Smooth muscle cell (in vitro differentiated cells): Measurements from ENCODE around the gene C15orf39. TPM values are rescaled to one million over a fixed set of nuclear protein-coding genes. Genes with fewer than 3 reads are reported as not detected.

Experiments used
- DNase-seq: peaks from one replicate; lab custom pipeline; 2025; ENCODE audit not compliant: unreplicated experiment; lab: John Stamatoyannopoulos, UW
- H2AFZ ChIP-seq: fragments of 200-600 bp; sonication (generic); 2 replicates; pipeline ENCODE4 v1.6.0; 2016; ENCODE audit warnings: antibody characterized with exemption, low read depth, mild to moderate bottlenecking
- H3F3A ChIP-seq: fragments of 200-600 bp; sonication (generic); 2 replicates; pipeline ENCODE4 v1.6.0; 2017; ENCODE audit warnings: antibody characterized with exemption, low read depth
- H3K27ac ChIP-seq: fragments of 200-600 bp; sonication (generic); 2 replicates; pipeline ENCODE4 v1.5.1; 2016; ENCODE audit warnings: low read depth, mild to moderate bottlenecking
- H3K27me3 ChIP-seq: fragments of 200-600 bp; sonication (generic); 2 replicates; pipeline ENCODE4 v1.6.1; 2016; ENCODE audit warnings: low read depth, mild to moderate bottlenecking
- H3K36me3 ChIP-seq: fragments of 200-600 bp; sonication (generic); 2 replicates; pipeline ENCODE4 v1.5.1; 2016; ENCODE audit warnings: low read depth
- H3K4me1 ChIP-seq: fragments of 200-600 bp; sonication (generic); 2 replicates; pipeline ENCODE4 v1.5.1; 2016; ENCODE audit warnings: low read depth
- H3K4me2 ChIP-seq: fragments of 200-600 bp; sonication (generic); 2 replicates; pipeline ENCODE4 v1.6.0; 2016; ENCODE audit warnings: mild to moderate bottlenecking
- H3K4me3 ChIP-seq: fragments of 200-600 bp; sonication (generic); 2 replicates; pipeline ENCODE4 v1.5.1; 2016; ENCODE audit warnings: mild to moderate bottlenecking
- H3K79me2 ChIP-seq: fragments of 200-600 bp; sonication (generic); 2 replicates; pipeline ENCODE4 v1.6.0; 2016; ENCODE audit warnings: low read depth, mild to moderate bottlenecking
- H3K9ac ChIP-seq: fragments of 200-600 bp; sonication (generic); 2 replicates; pipeline ENCODE4 v1.6.0; 2016; ENCODE audit warnings: low read depth
- H3K9me3 ChIP-seq: fragments of 200-600 bp; sonication (generic); replicated peaks from 2 replicates; pipeline ENCODE4 v1.5.1; 2016; ENCODE audit warnings: low read depth
- H4K20me1 ChIP-seq: fragments of 200-600 bp; sonication (generic); 2 replicates; pipeline ENCODE4 v1.6.0; 2016; ENCODE audit warnings: low read depth
- WGBS: methylation state at CpG from one replicate; pipeline ENCODE4 v1.1.7; 2016; ENCODE audit warnings: low lambda C conversion rate; 5-methylcytosine and 5-hydroxymethylcytosine counted together
- polyA plus RNA-seq: library from polyadenylated mRNA; unstranded; fragments of >200 nt; fragmentation: Nextera tagmentation; extraction: Ambion mirVana; gene quantifications from 2 replicates; pipeline ENCODE4 v1.2.1, GENCODE V29; 2016
- total RNA-seq: library from RNA; depleted of rRNA; stranded (reverse); fragments of >200 nt; gene quantifications from 2 replicates; pipeline ENCODE4 v1.2.3, GENCODE V29; 2014
- TF ChIP-seq, protein P1 (sequence below): fragments of 200-600 bp; sonication (generic); IDR thresholded peaks from 2 replicates; pipeline ENCODE4 v1.5.1; 2017; ENCODE audit warnings: borderline replicate concordance, mild to moderate bottlenecking, antibody characterized with exemption; ENCODE audit not compliant: insufficient read depth, poor library complexity, severe bottlenecking

C15orf39 gene
- total and polyA plus RNA-seq, 2 experiments from 2014 or later: 8.4 to 9.3 TPM

- H4K20me1 ChIP-seq: peaks cover 58% of the 10 kb centered on the region
- H3K4me2 ChIP-seq: peak overlapping the region; percentile 99
- peak overlapping the region; percentile 100 for H3K4me3 ChIP-seq
- H3K4me1 ChIP-seq: peaks cover 18% of the 10 kb centered on the region
- DNase-seq: no peak
- H3F3A ChIP-seq: no peaks in the 10 kb centered on the region
- 17% methylated on average over 18 of the region's 18 CpGs for WGBS
- H2AFZ ChIP-seq: no peak overlapping the region
- H3K36me3 ChIP-seq: no peaks in the 10 kb centered on the region
- TF ChIP-seq, protein P1, sequence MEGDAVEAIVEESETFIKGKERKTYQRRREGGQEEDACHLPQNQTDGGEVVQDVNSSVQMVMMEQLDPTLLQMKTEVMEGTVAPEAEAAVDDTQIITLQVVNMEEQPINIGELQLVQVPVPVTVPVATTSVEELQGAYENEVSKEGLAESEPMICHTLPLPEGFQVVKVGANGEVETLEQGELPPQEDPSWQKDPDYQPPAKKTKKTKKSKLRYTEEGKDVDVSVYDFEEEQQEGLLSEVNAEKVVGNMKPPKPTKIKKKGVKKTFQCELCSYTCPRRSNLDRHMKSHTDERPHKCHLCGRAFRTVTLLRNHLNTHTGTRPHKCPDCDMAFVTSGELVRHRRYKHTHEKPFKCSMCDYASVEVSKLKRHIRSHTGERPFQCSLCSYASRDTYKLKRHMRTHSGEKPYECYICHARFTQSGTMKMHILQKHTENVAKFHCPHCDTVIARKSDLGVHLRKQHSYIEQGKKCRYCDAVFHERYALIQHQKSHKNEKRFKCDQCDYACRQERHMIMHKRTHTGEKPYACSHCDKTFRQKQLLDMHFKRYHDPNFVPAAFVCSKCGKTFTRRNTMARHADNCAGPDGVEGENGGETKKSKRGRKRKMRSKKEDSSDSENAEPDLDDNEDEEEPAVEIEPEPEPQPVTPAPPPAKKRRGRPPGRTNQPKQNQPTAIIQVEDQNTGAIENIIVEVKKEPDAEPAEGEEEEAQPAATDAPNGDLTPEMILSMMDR: no peak
- peak overlapping the region; percentile 98 for H3K9ac ChIP-seq
- peaks cover 65% of the 10 kb centered on the region for H3K79me2 ChIP-seq
- H3K27ac ChIP-seq: peak overlapping the region; percentile 90
- no peaks in the 10 kb centered on the region for H3K9me3 ChIP-seq
- H3K27me3 ChIP-seq: no peaks in the 10 kb centered on the region
These were observed 1.6 kb downstream of the C15orf39 start for GRCh38 chr15:75203017-75203907.

GRCh38 chr15:75203908-75204263 lies 2.2 kb downstream of the C15orf39 start:
- Histone ChIP-seq H3K36me3 (no peaks in the 10 kb centered on the region), H3K4me2 (peak overlapping the region; percentile 99), H3K4me1 (peaks cover 18% of the 10 kb centered on the region), H3K27me3 (no peaks in the 10 kb centered on the region), H3K79me2 (peaks cover 71% of the 10 kb centered on the region), H3K9ac (no peak overlapping the region), H4K20me1 (peaks cover 65% of the 10 kb centered on the region), H3K4me3 (peak overlapping the region; percentile 100), H3K9me3 (no peaks in the 10 kb centered on the region), H3K27ac (no peak overlapping the region), H3F3A (no peaks in the 10 kb centered on the region), H2AFZ (no peak overlapping the region)
- TF ChIP-seq, protein P1: no peak
- 67% methylated on average over 1 of the region's 1 CpG for WGBS
- no peak for DNase-seq

GRCh38 chr15:75204340-75205063 lies 2.8 kb downstream of the C15orf39 start:
- Histone ChIP-seq H3K27ac (peak overlapping the region; percentile 23), H3F3A (no peaks in the 10 kb centered on the region), H3K79me2 (peaks cover 77% of the 10 kb centered on the region), H3K36me3 (no peaks in the 10 kb centered on the region), H3K4me1 (peaks cover 18% of the 10 kb centered on the region), H3K9ac (no peak overlapping the region), H3K4me3 (peak overlapping the region; percentile 100), H3K27me3 (no peaks in the 10 kb centered on the region), H2AFZ (no peak overlapping the region), H3K9me3 (no peaks in the 10 kb centered on the region), H4K20me1 (peaks cover 71% of the 10 kb centered on the region), H3K4me2 (peak overlapping the region; percentile 99)
- TF ChIP-seq, protein P1: peak; percentile 90
- peak; percentile 47 for DNase-seq
- 6% methylated on average over 10 of the region's 10 CpGs for WGBS
